Lower lobe of right lung (tissue), 2 donors: ENCODE measurements around the gene PDSS1. TPM values are rescaled to one million over a fixed set of nuclear protein-coding genes. Genes with fewer than 3 reads are reported as not detected.
"Not testable (repeated sequence)": the region's sequence is repeated elsewhere in the genome, so short reads cannot be mapped to it uniquely, and the experiment has no call there.

Experiments
- ATAC-seq, 2 donors: fragments of 200-7000 bp; cut with Tn5 transposase; one replicate each; pipeline ENCODE4 v1.9.1; 2020 to 2022; ENCODE audit warnings: mild to moderate bottlenecking in 2 of 2, moderate library complexity in 2 of 2
- DNase-seq: peaks from one replicate; pipeline ENCODE4 v3.0.0-alpha.2; 2020
- H3K27ac ChIP-seq: fragments of 200-600 bp; one replicate; pipeline ENCODE4 v1.8.0; 2022
- H3K27me3 ChIP-seq: fragments of 200-600 bp; one replicate; pipeline ENCODE4 v1.8.0; 2022; ENCODE audit warnings: low read depth
- H3K36me3 ChIP-seq: fragments of 200-600 bp; one replicate; pipeline ENCODE4 v1.8.0; 2022; ENCODE audit warnings: mild to moderate bottlenecking
- H3K4me1 ChIP-seq: fragments of 200-600 bp; one replicate; pipeline ENCODE4 v1.8.0; 2022
- H3K4me3 ChIP-seq: fragments of 200-600 bp; one replicate; pipeline ENCODE4 v1.8.0; 2022; ENCODE audit warnings: mild to moderate bottlenecking
- H3K9me3 ChIP-seq: fragments of 200-600 bp; one replicate; pipeline ENCODE4 v1.8.0; 2022
- CTCF ChIP-seq: fragments of 200-600 bp; IDR thresholded peaks from one replicate; pipeline ENCODE4 v1.8.0; 2022; ENCODE audit warnings: antibody characterized with exemption, mild to moderate bottlenecking
- intact Hi-C: fragments of 100-400 bp; cut with DNase I; formaldehyde crosslinking; loops from one replicate; pipeline ENCODE4 v1.11.0; 2022
- total RNA-seq: library from RNA; stranded (reverse); fragmentation: NEBNext Ultra II Directional; extraction: Animal tissue kit (Norgen Biotek cat#: 25700); gene quantifications from one replicate; pipeline ENCODE4 v1.2.1, GENCODE V29; 2021
- donor health status: DM: no; HTN: yes; CAD: no; lungs with severe emphysema.

The PDSS1 gene
- total RNA-seq, 1 donor from 2014 or later, result 6.4 TPM

DNA sequence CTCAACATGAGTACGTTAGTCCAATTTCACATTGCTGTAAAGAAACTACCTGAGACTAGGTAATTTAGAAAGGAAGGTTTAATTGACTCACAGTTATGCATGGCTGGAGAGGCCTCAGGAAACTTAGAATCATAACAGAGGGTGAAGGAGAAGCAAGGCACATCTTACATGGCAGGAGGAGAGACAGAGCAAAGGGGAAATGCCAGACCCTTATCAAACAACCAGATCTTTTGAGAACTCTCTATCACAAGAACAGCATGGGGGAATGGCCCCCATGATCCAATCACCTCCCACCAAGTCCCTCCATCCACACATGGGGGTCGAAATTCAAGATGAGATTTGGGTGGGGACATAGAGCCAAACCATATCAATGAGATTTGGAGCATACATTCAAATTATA, 34.6 kb upstream of the PDSS1 start:
- ATAC-seq (no peak), DNase-seq (no peak)
- H3K4me3 ChIP-seq, result no peak overlapping the region
- H3K9me3 ChIP-seq, result no peaks in the 10 kb centered on the region
- no peaks in the 10 kb centered on the region for H3K36me3 ChIP-seq
- no peaks in the 10 kb centered on the region for H3K4me1 ChIP-seq
- H3K27ac ChIP-seq, result no peak overlapping the region
- no peaks in the 10 kb centered on the region for H3K27me3 ChIP-seq
- intact Hi-C loops, result no loop called here
- TF ChIP-seq CTCF, result no peak

DNA sequence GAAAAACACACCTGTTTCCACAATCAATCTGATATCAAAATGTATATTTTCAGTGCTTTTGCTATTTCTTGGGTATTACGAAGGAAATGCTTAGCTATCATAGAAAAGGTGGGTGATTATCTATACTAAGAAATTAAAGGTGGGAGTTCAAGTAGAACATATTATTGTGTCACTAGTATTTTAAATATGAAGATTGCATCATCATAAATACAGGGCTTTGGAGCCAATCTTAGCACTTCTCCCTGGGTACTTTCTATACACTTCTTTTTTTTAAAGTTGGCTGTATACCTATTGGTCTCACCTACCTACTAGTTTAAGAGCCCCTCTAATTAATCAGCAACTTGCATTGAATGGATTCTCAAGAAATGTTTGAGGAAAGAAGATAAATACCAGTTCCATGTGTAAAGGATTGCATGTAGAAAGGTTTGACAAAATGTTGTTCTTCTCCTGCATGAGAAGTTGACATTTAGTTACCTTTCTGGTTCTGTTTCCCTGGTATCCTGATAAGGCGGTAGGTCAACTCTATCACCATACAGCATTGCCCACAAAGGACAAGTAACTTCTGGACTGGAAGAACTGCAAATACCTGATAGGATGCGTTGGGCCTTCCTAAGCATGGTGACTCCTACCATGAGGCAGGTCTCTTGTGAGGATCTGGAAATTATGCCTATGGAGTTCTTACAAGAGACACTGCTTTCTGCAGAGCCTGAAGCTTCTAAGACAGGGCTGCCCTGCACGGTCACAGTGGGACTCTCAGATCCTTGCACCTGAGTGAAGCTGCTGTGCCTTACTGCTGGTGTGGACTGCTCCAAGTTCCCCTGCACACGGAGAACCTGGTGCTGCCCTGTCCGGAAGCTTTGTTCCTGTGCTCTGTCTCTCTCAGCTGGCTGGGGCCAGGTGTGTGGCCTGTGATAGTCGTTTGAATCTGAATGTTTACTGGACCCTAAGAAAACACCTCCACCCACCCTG, 32.1 kb upstream of the PDSS1 start:
- Histone ChIP-seq H3K9me3 (no peaks in the 10 kb centered on the region), H3K4me3 (no peak overlapping the region), H3K27me3 (no peaks in the 10 kb centered on the region), H3K36me3 (no peaks in the 10 kb centered on the region), H3K27ac (no peak overlapping the region), H3K4me1 (no peaks in the 10 kb centered on the region)
- DNase-seq (no peak), ATAC-seq (no peak)
- intact Hi-C loops, result no loop called here
- TF ChIP-seq CTCF, result no peak

DNA sequence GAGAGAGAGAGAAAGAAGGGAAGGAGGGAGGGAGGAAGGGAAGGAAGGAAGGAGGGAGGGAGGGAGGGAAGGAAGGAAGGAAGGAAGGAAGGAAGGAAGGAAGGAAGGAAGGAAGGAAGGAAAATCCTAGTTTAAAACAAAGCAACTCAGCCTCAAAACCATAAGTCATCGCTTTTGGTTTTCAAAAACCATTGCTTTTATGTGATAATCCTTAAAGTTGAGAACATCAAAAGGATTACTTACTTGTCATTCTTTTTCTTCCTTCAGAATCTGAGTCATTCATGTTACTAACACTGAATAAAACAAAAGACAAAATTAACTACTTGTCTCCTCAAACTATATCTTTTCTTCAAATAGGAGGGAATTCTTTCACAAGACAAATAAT, 21.6 kb upstream of the PDSS1 start:
- Histone ChIP-seq H3K4me3 (no peak overlapping the region), H3K27me3 (no peaks in the 10 kb centered on the region), H3K36me3 (no peaks in the 10 kb centered on the region), H3K9me3 (no peaks in the 10 kb centered on the region), H3K27ac (no peak overlapping the region), H3K4me1 (no peaks in the 10 kb centered on the region)
- TF ChIP-seq CTCF, result no peak
- ATAC-seq (no peak), DNase-seq (no peak)
- intact Hi-C loops, result no loop called here

- Histone ChIP-seq H3K27me3 (no peaks in the 10 kb centered on the region), H3K4me1 (no peaks in the 10 kb centered on the region), H3K36me3 (no peaks in the 10 kb centered on the region), H3K4me3 (no peak overlapping the region), H3K9me3 (no peaks in the 10 kb centered on the region), H3K27ac (no peak overlapping the region)
- no peak for TF ChIP-seq CTCF
- intact Hi-C loops, result no loop called here
- DNase-seq, result no peak
- no peak for ATAC-seq
These were observed 17.9 kb upstream of the PDSS1 start for GRCh38 chr10:26679588-26679987.

DNA sequence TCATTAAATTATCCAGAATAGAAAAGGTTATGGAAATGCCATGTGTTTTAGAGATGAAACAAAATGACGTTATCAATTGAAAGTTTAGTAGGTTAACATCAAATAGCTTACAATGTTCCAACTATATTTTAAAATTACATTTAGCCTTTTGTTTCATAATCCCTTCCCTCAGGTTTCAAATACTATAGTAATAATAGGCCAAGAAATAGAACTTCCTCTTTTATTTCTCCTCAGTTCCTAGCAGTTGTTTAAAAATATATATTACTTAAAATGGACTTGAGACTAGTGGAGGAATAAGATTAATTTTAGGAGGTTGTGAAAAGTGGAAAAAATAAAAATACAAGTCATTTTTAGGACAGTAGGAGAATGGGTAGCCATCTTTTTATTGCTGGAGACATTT, 16.4 kb upstream of the PDSS1 start:
- no peak for ATAC-seq
- Histone ChIP-seq H3K27ac (no peak overlapping the region), H3K27me3 (no peaks in the 10 kb centered on the region), H3K36me3 (no peaks in the 10 kb centered on the region), H3K4me3 (no peak overlapping the region), H3K4me1 (no peaks in the 10 kb centered on the region), H3K9me3 (no peaks in the 10 kb centered on the region)
- DNase-seq, result no peak
- no peak for TF ChIP-seq CTCF
- intact Hi-C loops, result no loop called here

DNA sequence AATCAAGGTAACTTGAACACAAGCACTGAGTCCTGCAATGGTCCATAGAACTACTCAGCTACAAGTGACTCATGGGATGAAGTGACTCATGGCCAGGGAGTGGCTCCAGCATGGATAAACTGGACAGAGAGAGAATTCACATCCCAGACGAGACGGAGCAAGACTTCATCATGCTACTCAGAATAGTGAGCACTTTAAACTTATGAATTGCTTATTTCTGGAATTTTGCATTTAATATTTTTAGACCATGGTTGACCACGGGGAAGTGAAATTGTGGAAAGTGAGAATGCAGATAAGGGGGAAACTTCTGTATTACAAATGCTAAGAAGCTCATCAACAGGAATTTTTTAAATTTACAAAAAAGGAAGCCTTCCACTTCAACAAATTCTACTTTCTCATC, 15.5 kb upstream of the PDSS1 start:
- H3K27me3 ChIP-seq, H3K4me3 ChIP-seq, H3K9me3 ChIP-seq, H3K4me1 ChIP-seq, DNase-seq, H3K36me3 ChIP-seq, H3K27ac ChIP-seq, ATAC-seq, intact Hi-C loops: not testable (repeated sequence)
